ENCODE data around the gene STARD9. TPM values are rescaled to one million over a fixed set of nuclear protein-coding genes. Genes with fewer than 3 reads are reported as not detected.

Gene STARD9
- total and polyA plus RNA-seq, 2 experiments from 2014 or later, result 1.8 to 6.2 TPM

- Mint-ChIP-seq H3K27me3 (ENCODE audit: insufficient read depth, low read depth, poor library complexity) (no peaks in the 10 kb centered on the region), H3K36me3 (ENCODE audit: low read depth) (peaks cover 9% of the 10 kb centered on the region), H3K27ac (no peak overlapping the region), H3K4me1 (no peaks in the 10 kb centered on the region), H3K4me3 (no peak overlapping the region), H3K9me3 (no peaks in the 10 kb centered on the region)
- Histone ChIP-seq H3K36me3 (ENCODE audit: insufficient read depth) (no peaks in the 10 kb centered on the region), H2AFZ (no peak overlapping the region), H3K27ac (ENCODE audit: low read depth) (no peak overlapping the region), H4K20me1 (replicated peaks; ENCODE audit: insufficient read depth) (no peaks in the 10 kb centered on the region), H3K4me1 (ENCODE audit: insufficient read depth) (no peaks in the 10 kb centered on the region), H3K79me2 (replicated peaks; ENCODE audit: insufficient read depth) (no peaks in the 10 kb centered on the region), H3K4me2 (no peak overlapping the region), H3K4me3 (no peak overlapping the region), H3F3A (replicated peaks; ENCODE audit: low read depth) (no peaks in the 10 kb centered on the region), H3K27me3 (ENCODE audit: insufficient read depth) (no peaks in the 10 kb centered on the region), H3K9me2 (ENCODE audit: insufficient read depth) (no peaks in the 10 kb centered on the region)
- DNase-seq (ENCODE audit: low spot score), result no peak
- ATAC-seq, result no peak
- TF ChIP-seq EZH2phosphoT487 (IDR thresholded peaks at IDR 0.05; ENCODE audit: unreplicated experiment), result no peak
- TF ChIP-seq CTCF (conservative IDR thresholded peaks at IDR 0.05; ENCODE audit: low read depth in 2 of 2), result no peak
These were observed 173.9 kb downstream of the STARD9 start for GRCh38 chr15:42749266-42749665.

DNA sequence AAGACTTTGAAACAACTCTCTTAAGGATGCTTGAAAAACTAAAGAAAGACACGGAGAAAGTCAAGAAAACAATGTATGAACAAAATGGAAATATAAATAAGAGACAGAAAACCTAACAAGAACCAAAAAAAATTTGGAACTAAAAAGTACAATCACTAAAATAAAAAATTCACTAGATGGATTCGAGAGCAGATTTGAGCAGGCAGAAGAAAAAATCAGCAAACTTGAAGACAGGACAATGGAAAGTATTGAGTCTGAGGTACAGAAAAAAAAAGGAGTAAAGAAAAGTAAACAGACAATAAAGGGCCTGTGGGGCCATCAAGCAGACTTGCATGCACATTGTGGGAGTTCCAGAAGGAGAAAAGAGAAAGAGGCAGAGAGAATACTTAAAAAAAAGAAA, 174.9 kb downstream of the STARD9 start:
- DNase-seq (ENCODE audit: low spot score) (no peak), ATAC-seq (no peak)
- H3K9me3 Mint-ChIP-seq, result no peaks in the 10 kb centered on the region
- H3F3A ChIP-seq (replicated peaks; ENCODE audit: low read depth), result no peaks in the 10 kb centered on the region
- H3K36me3 Mint-ChIP-seq (ENCODE audit: low read depth), result peaks cover 8% of the 10 kb centered on the region
- H3K27ac ChIP-seq (ENCODE audit: low read depth), result no peak overlapping the region
- H2AFZ ChIP-seq, result no peak overlapping the region
- H3K4me3 Mint-ChIP-seq, result no peak overlapping the region
- no peak overlapping the region for H3K27ac Mint-ChIP-seq
- no peak overlapping the region for H3K4me2 ChIP-seq
- no peak overlapping the region for H3K4me3 ChIP-seq
- no peaks in the 10 kb centered on the region for H4K20me1 ChIP-seq (replicated peaks; ENCODE audit: insufficient read depth)
- no peaks in the 10 kb centered on the region for H3K9me2 ChIP-seq (ENCODE audit: insufficient read depth)
- no peaks in the 10 kb centered on the region for H3K4me1 Mint-ChIP-seq
- H3K79me2 ChIP-seq (replicated peaks; ENCODE audit: insufficient read depth), result no peaks in the 10 kb centered on the region
- H3K27me3 ChIP-seq (ENCODE audit: insufficient read depth), result no peaks in the 10 kb centered on the region
- H3K36me3 ChIP-seq (ENCODE audit: insufficient read depth), result no peaks in the 10 kb centered on the region
- no peak for TF ChIP-seq ZNF114 (CRISPR knock-in tag; IDR thresholded peaks at IDR 0.05)
- TF ChIP-seq EZH2 (IDR thresholded peaks at IDR 0.05; ENCODE audit: low read depth, unreplicated experiment), result no peak
- TF ChIP-seq EZH2phosphoT487 (IDR thresholded peaks at IDR 0.05; ENCODE audit: unreplicated experiment), result no peak
- TF ChIP-seq CTCF (conservative IDR thresholded peaks at IDR 0.05; ENCODE audit: low read depth in 2 of 2), result no peak
- no peak for TF ChIP-seq ZNF331 (CRISPR knock-in tag; IDR thresholded peaks at IDR 0.05; ENCODE audit: low read depth)
- no peak for TF ChIP-seq STAT1 (IDR thresholded peaks at IDR 0.05; ENCODE audit: unreplicated experiment)
- TF ChIP-seq JUNB (IDR thresholded peaks at IDR 0.05; ENCODE audit: unreplicated experiment), result no peak
- no peak for TF ChIP-seq POLR2AphosphoS5 (IDR thresholded peaks at IDR 0.05; ENCODE audit: low read depth)
- no peak for TF ChIP-seq CREB1 (CRISPR knock-in tag; IDR thresholded peaks at IDR 0.05; ENCODE audit: low read depth)
- TF ChIP-seq ZNF462 (CRISPR knock-in tag; IDR thresholded peaks at IDR 0.05), result no peak
- TF ChIP-seq NANOG (IDR thresholded peaks at IDR 0.05; ENCODE audit: borderline replicate concordance), result no peak
- no peaks in the 10 kb centered on the region for H3K27me3 Mint-ChIP-seq (ENCODE audit: insufficient read depth, low read depth, poor library complexity)
- no peaks in the 10 kb centered on the region for H3K4me1 ChIP-seq (ENCODE audit: insufficient read depth)

Measured in GM23338 (cell line).